ENCODE results near the gene CDH22. TPM values are rescaled to one million over a fixed set of nuclear protein-coding genes. Genes with fewer than 3 reads are reported as not detected.
A peak's percentile ranks its signal among the peaks of the same experiment; 100 is the strongest.

Gene CDH22
- total RNA-seq, 1 donor from 2014 or later = 0.13 TPM

GRCh38 chr20:46157625-46158024 lies 150.7 kb downstream of the CDH22 start:
- H3K9me3 ChIP-seq (ENCODE audit: low read depth) = no peaks in the 10 kb centered on the region
- H3K9ac ChIP-seq = no peak overlapping the region
- no peaks in the 10 kb centered on the region for H4K20me1 ChIP-seq (ENCODE audit: low read depth)
- Mint-ChIP-seq H3K27ac (no peak overlapping the region), H3K4me3 (no peak overlapping the region), H3K9me3 (no peaks in the 10 kb centered on the region), H3K36me3 (no peaks in the 10 kb centered on the region), H3K27me3 (ENCODE audit: insufficient read depth, low read depth) (peaks cover 12% of the 10 kb centered on the region), H3K4me1 (peaks cover 19% of the 10 kb centered on the region)
- peaks cover 17% of the 10 kb centered on the region for H3K4me1 ChIP-seq
- no peaks in the 10 kb centered on the region for H3K79me2 ChIP-seq (ENCODE audit: low read depth)
- TF ChIP-seq, protein P1, sequence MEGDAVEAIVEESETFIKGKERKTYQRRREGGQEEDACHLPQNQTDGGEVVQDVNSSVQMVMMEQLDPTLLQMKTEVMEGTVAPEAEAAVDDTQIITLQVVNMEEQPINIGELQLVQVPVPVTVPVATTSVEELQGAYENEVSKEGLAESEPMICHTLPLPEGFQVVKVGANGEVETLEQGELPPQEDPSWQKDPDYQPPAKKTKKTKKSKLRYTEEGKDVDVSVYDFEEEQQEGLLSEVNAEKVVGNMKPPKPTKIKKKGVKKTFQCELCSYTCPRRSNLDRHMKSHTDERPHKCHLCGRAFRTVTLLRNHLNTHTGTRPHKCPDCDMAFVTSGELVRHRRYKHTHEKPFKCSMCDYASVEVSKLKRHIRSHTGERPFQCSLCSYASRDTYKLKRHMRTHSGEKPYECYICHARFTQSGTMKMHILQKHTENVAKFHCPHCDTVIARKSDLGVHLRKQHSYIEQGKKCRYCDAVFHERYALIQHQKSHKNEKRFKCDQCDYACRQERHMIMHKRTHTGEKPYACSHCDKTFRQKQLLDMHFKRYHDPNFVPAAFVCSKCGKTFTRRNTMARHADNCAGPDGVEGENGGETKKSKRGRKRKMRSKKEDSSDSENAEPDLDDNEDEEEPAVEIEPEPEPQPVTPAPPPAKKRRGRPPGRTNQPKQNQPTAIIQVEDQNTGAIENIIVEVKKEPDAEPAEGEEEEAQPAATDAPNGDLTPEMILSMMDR (IDR thresholded peaks at IDR 0.05) = no peak
- no peak for TF ChIP-seq EZH2 (IDR thresholded peaks at IDR 0.05)
- TF ChIP-seq EZH2phosphoT487 (IDR thresholded peaks at IDR 0.05) = no peak
- H3F3A ChIP-seq (ENCODE audit: low read depth) = peaks cover 4% of the 10 kb centered on the region
- no peak overlapping the region for H2AFZ ChIP-seq (replicated peaks)
- no peaks in the 10 kb centered on the region for H3K36me3 ChIP-seq
- no peak overlapping the region for H3K4me3 ChIP-seq
- peak overlapping the region; percentile 34 for H3K4me2 ChIP-seq
- H3K27ac ChIP-seq = no peak overlapping the region
- no peak for DNase-seq (ENCODE audit: low spot score)
- H3K27me3 ChIP-seq = no peaks in the 10 kb centered on the region

DNA sequence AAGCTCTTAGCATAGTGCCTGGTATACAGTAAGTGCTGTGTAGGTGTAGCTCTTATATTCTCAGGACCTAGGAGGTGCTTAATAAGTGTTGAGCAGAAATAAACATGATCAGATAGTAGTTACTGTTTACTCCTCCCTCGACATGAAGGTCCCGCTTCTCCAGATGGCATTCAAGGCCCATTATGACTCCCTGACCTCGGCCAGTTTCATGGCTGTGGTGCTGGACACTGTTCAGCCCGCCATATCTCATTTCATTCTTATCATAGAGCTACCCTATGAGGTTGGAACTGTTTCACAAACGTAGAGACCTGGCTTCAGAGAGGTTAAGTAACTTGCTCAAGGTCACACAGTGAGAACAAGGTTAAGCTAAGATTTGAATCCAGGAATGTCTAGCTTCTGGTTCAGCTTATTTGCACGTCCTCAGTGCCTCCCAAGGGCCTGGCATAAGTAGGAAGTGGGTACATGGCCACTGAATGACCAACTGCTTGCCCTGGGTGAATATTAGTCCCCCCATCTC lies 151.2 kb downstream of the CDH22 start:
- Histone ChIP-seq H3K36me3 (no peaks in the 10 kb centered on the region), H3K4me1 (peaks cover 17% of the 10 kb centered on the region), H3K4me2 (peak overlapping the region; percentile 34), H4K20me1 (ENCODE audit: low read depth) (no peaks in the 10 kb centered on the region), H3K4me3 (no peak overlapping the region), H3K79me2 (ENCODE audit: low read depth) (no peaks in the 10 kb centered on the region), H3F3A (ENCODE audit: low read depth) (peaks cover 4% of the 10 kb centered on the region), H3K9ac (no peak overlapping the region), H2AFZ (replicated peaks) (no peak overlapping the region), H3K27me3 (no peaks in the 10 kb centered on the region), H3K27ac (no peak overlapping the region), H3K9me3 (ENCODE audit: low read depth) (no peaks in the 10 kb centered on the region)
- Mint-ChIP-seq H3K36me3 (no peaks in the 10 kb centered on the region), H3K27me3 (ENCODE audit: insufficient read depth, low read depth) (peaks cover 14% of the 10 kb centered on the region), H3K4me1 (peaks cover 21% of the 10 kb centered on the region), H3K4me3 (no peak overlapping the region), H3K27ac (no peak overlapping the region), H3K9me3 (no peaks in the 10 kb centered on the region)
- TF ChIP-seq EZH2phosphoT487 (IDR thresholded peaks at IDR 0.05) (no peak), EZH2 (IDR thresholded peaks at IDR 0.05) (no peak)
- TF ChIP-seq, protein P1 (IDR thresholded peaks at IDR 0.05) = no peak
- DNase-seq (ENCODE audit: low spot score) = no peak

- no peak for TF ChIP-seq EZH2 (IDR thresholded peaks at IDR 0.05)
- TF ChIP-seq EZH2phosphoT487 (IDR thresholded peaks at IDR 0.05) = no peak
- TF ChIP-seq, protein P1 (IDR thresholded peaks at IDR 0.05) = no peak
- Histone ChIP-seq H3K9ac (no peak overlapping the region), H3K4me1 (peaks cover 20% of the 10 kb centered on the region), H4K20me1 (ENCODE audit: low read depth) (no peaks in the 10 kb centered on the region), H2AFZ (replicated peaks) (no peak overlapping the region), H3K4me2 (no peak overlapping the region), H3K27ac (no peak overlapping the region), H3K4me3 (no peak overlapping the region), H3K9me3 (ENCODE audit: low read depth) (no peaks in the 10 kb centered on the region), H3K36me3 (no peaks in the 10 kb centered on the region), H3K27me3 (no peaks in the 10 kb centered on the region), H3F3A (ENCODE audit: low read depth) (peaks cover 4% of the 10 kb centered on the region), H3K79me2 (ENCODE audit: low read depth) (no peaks in the 10 kb centered on the region)
- no peak overlapping the region for H3K27ac Mint-ChIP-seq
- no peak overlapping the region for H3K4me3 Mint-ChIP-seq
- H3K27me3 Mint-ChIP-seq (ENCODE audit: insufficient read depth, low read depth) = peaks cover 14% of the 10 kb centered on the region
- DNase-seq (ENCODE audit: low spot score) = no peak
- H3K4me1 Mint-ChIP-seq = peaks cover 21% of the 10 kb centered on the region
- H3K9me3 Mint-ChIP-seq = no peaks in the 10 kb centered on the region
- H3K36me3 Mint-ChIP-seq = no peaks in the 10 kb centered on the region
Measured at GRCh38 chr20:46156065-46156464, 152.2 kb downstream of the CDH22 start.
